ENCODE data around the gene NCAPD2.
A peak's percentile ranks its signal among the peaks of the same experiment; 100 is the strongest.

The NCAPD2 gene, protein sequence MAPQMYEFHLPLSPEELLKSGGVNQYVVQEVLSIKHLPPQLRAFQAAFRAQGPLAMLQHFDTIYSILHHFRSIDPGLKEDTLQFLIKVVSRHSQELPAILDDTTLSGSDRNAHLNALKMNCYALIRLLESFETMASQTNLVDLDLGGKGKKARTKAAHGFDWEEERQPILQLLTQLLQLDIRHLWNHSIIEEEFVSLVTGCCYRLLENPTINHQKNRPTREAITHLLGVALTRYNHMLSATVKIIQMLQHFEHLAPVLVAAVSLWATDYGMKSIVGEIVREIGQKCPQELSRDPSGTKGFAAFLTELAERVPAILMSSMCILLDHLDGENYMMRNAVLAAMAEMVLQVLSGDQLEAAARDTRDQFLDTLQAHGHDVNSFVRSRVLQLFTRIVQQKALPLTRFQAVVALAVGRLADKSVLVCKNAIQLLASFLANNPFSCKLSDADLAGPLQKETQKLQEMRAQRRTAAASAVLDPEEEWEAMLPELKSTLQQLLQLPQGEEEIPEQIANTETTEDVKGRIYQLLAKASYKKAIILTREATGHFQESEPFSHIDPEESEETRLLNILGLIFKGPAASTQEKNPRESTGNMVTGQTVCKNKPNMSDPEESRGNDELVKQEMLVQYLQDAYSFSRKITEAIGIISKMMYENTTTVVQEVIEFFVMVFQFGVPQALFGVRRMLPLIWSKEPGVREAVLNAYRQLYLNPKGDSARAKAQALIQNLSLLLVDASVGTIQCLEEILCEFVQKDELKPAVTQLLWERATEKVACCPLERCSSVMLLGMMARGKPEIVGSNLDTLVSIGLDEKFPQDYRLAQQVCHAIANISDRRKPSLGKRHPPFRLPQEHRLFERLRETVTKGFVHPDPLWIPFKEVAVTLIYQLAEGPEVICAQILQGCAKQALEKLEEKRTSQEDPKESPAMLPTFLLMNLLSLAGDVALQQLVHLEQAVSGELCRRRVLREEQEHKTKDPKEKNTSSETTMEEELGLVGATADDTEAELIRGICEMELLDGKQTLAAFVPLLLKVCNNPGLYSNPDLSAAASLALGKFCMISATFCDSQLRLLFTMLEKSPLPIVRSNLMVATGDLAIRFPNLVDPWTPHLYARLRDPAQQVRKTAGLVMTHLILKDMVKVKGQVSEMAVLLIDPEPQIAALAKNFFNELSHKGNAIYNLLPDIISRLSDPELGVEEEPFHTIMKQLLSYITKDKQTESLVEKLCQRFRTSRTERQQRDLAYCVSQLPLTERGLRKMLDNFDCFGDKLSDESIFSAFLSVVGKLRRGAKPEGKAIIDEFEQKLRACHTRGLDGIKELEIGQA (N-terminal part only)

DNA sequence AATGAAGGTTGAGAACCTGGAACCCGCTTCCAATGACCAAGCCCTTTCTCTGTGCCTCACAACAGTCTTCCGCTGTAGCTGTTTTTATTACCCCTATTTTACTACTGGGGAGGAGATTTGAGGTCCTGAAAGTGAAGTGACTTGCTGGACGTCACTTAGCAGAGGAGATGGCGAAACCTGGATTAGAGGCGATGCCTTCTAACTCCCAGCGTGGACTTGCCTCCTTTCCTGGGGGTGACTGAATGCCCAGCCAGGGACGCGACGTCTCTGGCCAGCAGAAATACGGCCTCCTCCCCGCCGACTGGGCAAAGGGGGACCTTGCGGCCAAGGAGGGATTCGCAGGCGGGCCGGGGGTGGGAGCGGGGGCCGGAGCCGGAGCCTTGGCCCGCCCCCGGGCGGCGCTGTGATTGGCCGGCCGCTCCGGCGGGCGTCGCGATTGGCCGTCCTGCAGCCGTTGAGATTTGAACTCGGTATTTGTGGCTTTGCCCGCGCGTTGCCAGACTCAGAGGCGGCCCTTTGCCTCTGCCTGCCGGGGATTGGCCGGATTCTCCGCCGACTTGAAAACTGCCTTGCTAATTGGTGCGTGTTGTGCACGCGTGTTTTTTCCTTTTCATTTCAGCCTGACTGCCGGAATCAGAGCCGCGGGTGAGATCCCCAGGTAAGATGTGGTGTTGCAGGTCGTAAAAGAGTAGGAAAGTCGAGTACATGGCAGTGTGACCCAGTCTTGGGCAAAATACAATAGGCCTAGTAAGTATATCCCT, at the start of gene NCAPD2:
Gene NCAPD2, plus strand, starts transcription at position 606 of the 761 bp plus-strand sequence. CDS start 997 bp downstream, outside the sequence.
- peak; percentile 98 for DNase-seq
- Mint-ChIP-seq H3K27me3 (no peaks in the 10 kb centered on the region), H3K36me3 (peaks cover 48% of the 10 kb centered on the region), H3K9me3 (no peaks in the 10 kb centered on the region), H3K4me1 (peaks cover 48% of the 10 kb centered on the region), H3K27ac (peak within 1 kb of the TSS; percentile 99), H3K4me3 (peak within 1 kb of the TSS; percentile 93)
- CTCF ChIA-PET, result interaction anchor here (0.6 to 1.7 kb wide), 7 partner anchors 22 to 68 kb away, joined by 3 to 9 read pairs (median 3); no protein-coding TSS in a partner anchor

DNA sequence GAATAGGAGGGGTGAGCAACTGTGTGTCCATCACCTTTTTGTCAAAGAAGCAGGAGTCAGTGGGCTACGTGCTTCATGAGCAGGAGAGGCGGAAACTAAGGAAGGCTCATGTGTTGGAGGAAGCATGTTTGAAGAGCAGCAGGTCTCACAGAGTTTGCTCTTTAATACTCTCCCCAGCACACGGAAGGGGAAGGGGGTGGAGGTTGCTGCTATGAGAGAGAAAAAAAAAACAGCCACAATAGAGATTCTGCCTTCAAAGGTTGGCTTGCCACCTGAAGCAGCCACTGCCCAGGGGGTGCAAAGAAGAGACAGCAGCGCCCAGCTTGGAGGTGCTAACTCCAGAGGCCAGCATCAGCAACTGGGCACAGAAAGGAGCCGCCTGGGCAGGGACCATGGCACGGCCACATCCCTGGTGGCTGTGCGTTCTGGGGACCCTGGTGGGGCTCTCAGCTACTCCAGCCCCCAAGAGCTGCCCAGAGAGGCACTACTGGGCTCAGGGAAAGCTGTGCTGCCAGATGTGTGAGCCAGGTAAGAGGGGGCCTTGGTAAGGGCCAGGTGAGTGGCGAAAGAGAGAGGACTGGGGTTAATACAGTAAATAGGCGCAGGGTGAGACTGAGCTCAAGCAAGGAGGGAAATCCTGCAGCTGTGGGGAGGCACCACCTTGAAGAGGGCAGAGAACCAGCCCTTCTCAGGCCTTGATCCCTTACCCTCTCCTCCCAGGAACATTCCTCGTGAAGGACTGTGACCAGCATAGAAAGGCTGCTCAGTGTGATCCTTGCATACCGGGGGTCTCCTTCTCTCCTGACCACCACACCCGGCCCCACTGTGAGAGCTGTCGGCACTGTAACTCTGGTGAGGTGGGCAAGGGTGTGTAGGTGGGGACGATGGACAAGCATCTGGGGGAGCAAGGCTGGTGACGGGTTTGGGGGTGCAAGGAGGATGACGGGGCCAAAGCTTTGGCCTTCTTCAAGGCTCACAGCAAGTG, 48.9 kb upstream of the NCAPD2 start, which contains the start of gene CD27:
Gene CD27, plus strand, starts transcription at position 252 of the 985 bp plus-strand sequence. Its CDS starts 141 bp downstream, at position 393.
- Mint-ChIP-seq H3K4me3 (peak within 1 kb of the TSS; percentile 97), H3K9me3 (no peaks in the 10 kb centered on the region), H3K4me1 (peaks cover 66% of the 10 kb centered on the region), H3K36me3 (peaks cover 35% of the 10 kb centered on the region), H3K27ac (peak within 1 kb of the TSS; percentile 95), H3K27me3 (no peaks in the 10 kb centered on the region)
- CTCF ChIA-PET, result interaction anchor here (0.7 to 6.8 kb wide), 5 partner anchors 11 to 110 kb away, joined by 3 to 63 read pairs (median 37); no protein-coding TSS in a partner anchor
- DNase-seq, result peak; percentile 60

DNA sequence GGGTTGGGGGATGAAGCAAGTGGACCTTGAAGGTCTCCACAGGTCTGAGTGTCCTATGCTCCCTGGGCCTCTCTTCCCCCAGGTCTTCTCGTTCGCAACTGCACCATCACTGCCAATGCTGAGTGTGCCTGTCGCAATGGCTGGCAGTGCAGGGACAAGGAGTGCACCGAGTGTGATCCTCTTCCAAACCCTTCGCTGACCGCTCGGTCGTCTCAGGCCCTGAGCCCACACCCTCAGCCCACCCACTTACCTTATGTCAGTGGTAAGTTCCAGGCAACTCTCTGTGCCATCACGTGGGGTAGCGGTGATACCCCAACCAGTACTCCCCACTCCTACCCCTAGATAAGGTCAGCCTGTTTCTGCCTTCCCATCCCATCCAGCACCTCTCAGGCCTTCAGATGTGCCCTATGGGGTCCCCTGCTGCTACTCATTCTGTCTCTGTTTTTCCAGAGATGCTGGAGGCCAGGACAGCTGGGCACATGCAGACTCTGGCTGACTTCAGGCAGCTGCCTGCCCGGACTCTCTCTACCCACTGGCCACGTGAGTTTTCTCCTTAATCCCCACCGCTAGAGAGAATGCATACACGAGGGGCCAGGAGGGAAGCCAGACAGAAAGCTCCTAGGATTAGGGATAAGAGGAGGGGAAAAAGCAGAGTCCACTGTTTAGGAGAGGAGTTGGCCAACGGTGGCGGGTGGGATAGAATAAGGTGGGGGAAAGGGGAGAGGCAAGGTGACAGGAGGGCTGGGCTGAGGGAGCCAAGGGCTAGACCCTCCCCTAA, 43.6 kb upstream of the NCAPD2 start:
- Mint-ChIP-seq H3K9me3 (no peaks in the 10 kb centered on the region), H3K4me3 (peak overlapping the region; percentile 99), H3K36me3 (peaks cover 72% of the 10 kb centered on the region), H3K27ac (peak overlapping the region; percentile 99), H3K27me3 (no peaks in the 10 kb centered on the region), H3K4me1 (peaks cover 86% of the 10 kb centered on the region)
- no peak for DNase-seq
- CTCF ChIA-PET, result interaction anchor here (0.8 to 6.9 kb wide), 4 partner anchors 13 to 26 kb away, joined by 3 to 35 read pairs (median 12); no protein-coding TSS in a partner anchor

DNA sequence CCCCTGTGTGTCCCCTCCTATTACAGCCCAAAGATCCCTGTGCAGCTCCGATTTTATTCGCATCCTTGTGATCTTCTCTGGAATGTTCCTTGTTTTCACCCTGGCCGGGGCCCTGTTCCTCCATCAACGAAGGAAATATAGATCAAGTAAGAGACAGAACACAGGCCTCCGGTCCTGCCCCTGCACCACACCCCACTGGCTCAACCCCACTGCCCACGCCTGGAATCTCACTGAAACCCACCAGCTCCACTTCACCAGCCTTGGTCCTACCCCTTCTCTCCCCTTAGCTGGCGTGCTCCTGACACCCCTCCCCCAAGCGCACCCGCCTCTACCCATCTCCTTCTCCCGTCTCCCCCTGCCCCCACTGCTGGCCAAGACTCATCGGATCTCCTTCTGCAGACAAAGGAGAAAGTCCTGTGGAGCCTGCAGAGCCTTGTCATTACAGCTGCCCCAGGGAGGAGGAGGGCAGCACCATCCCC, 43.0 kb upstream of the NCAPD2 start:
- peaks cover 72% of the 10 kb centered on the region for H3K36me3 Mint-ChIP-seq
- H3K27ac Mint-ChIP-seq, result peak overlapping the region; percentile 99
- H3K4me3 Mint-ChIP-seq, result peak overlapping the region; percentile 99
- H3K27me3 Mint-ChIP-seq, result no peaks in the 10 kb centered on the region
- H3K4me1 Mint-ChIP-seq, result peaks cover 85% of the 10 kb centered on the region
- no peaks in the 10 kb centered on the region for H3K9me3 Mint-ChIP-seq
- DNase-seq, result no peak
- CTCF ChIA-PET, result interaction anchor here (2.3 to 6.9 kb wide), 4 partner anchors 13 to 27 kb away, joined by 8 to 35 read pairs (median 15); partner anchors contain the start of gene VAMP1

DNA sequence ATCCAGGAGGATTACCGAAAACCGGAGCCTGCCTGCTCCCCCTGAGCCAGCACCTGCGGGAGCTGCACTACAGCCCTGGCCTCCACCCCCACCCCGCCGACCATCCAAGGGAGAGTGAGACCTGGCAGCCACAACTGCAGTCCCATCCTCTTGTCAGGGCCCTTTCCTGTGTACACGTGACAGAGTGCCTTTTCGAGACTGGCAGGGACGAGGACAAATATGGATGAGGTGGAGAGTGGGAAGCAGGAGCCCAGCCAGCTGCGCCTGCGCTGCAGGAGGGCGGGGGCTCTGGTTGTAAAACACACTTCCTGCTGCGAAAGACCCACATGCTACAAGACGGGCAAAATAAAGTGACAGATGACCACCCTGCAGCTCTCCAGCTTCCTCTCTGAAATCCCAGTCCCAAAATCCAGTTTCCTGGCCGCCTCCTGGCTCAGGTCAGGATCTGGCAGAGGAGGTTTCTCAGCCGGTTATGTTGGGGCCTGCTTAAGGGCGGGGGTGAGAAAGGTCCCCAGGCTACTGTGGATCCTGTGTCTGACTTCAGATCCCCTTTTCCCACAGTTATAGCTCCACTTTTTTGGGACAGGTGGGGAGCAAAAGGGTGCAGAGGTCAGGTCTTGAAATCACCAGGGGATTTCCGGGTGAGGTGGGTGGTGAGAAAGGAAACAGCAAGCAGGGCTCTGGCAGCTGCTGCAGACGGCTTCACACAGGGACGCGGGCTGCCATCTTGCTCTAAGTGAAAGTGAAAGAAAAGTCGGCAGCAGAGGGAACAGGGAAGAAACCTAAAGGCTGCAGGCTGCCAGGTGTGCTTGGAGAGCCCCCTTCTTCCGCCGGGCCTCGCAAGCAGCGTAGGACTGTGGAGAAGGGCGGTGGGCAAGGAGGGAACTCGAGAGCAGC, 42.3 kb upstream of the NCAPD2 start, which contains the start of gene TAPBPL:
Gene TAPBPL, plus strand, starts transcription at position 695 of the 897 bp plus-strand sequence. CDS start 207 bp downstream, outside the sequence.
- CTCF ChIA-PET, result interaction anchor here (0.8 to 6.9 kb wide), 7 partner anchors 8 to 28 kb away, joined by 3 to 35 read pairs (median 8); partner anchors contain the start of gene VAMP1
- peak; percentile 90 for DNase-seq
- peaks cover 72% of the 10 kb centered on the region for H3K36me3 Mint-ChIP-seq
- H3K4me1 Mint-ChIP-seq, result peaks cover 82% of the 10 kb centered on the region
- H3K27me3 Mint-ChIP-seq, result no peaks in the 10 kb centered on the region
- peak within 1 kb of the TSS; percentile 99 for H3K4me3 Mint-ChIP-seq
- H3K27ac Mint-ChIP-seq, result peak within 1 kb of the TSS; percentile 99
- H3K9me3 Mint-ChIP-seq, result no peaks in the 10 kb centered on the region

DNA sequence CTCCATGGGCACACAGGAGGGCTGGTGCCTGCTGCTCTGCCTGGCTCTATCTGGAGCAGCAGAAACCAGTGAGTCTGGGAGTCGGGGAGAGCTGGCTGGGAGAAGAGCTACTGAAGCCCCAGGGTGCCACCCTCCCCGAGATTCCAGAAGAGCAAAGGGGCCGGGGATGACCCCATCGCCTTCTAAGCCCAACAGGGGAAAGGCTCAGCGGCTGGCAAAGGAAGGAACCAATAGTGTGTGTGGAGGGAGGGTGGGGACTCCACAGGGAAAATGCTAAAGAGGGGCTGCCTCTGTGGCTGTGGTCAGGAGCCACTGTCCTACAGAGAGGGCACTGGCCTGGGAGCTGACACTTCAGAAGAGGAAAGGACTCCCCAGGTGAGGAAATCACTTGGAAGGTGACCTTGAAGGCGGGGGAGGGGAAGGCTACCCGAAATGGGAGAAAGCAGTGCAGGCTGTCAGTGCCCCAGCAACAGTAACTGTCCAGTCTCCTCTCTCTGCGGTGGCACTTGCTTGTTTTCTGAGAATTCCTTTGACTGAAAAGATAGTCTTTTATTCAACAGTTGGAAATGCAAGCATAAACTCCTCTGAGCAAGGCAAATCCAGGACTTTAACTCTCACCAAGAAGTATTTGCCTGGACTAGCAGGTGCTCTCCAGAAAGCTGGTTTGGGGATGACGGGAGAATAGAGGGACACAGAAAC, 41.5 kb upstream of the NCAPD2 start:
- CTCF ChIA-PET, result interaction anchor here (0.8 to 6.9 kb wide), 8 partner anchors 8 to 29 kb away, joined by 3 to 35 read pairs (median 8); partner anchors contain the start of gene VAMP1

DNA sequence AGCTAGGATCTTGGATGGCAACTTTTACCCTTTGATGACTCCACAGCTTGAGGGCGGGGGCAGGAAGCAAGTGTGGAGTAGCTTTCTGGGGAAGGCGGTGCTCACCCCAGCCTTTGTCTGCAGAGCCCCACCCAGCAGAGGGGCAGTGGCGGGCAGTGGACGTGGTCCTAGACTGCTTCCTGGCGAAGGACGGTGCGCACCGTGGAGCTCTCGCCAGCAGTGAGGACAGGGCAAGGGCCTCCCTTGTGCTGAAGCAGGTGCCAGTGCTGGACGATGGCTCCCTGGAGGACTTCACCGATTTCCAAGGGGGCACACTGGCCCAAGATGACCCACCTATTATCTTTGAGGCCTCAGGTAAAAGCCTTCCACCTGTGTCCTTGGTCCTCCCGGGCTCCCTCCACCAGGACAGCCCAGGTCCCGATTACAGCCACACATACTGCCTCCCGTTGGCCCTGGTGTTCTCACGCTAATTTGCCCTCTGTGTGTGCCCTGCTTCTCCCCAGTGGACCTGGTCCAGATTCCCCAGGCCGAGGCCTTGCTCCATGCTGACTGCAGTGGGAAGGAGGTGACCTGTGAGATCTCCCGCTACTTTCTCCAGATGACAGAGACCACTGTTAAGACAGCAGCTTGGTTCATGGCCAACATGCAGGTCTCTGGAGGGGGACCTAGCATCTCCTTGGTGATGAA, 40.8 kb upstream of the NCAPD2 start:
- Mint-ChIP-seq H3K27me3 (no peaks in the 10 kb centered on the region), H3K9me3 (no peaks in the 10 kb centered on the region), H3K27ac (peak overlapping the region; percentile 99), H3K36me3 (peaks cover 70% of the 10 kb centered on the region), H3K4me3 (peak overlapping the region; percentile 99), H3K4me1 (peaks cover 78% of the 10 kb centered on the region)
- DNase-seq, result peak; percentile 53
- CTCF ChIA-PET, result interaction anchor here (0.8 to 6.9 kb wide), 7 partner anchors 8 to 29 kb away, joined by 3 to 35 read pairs (median 8); partner anchors contain the start of gene VAMP1

More for the DNA sequence above, 41.5 kb upstream of the NCAPD2 start:
- Mint-ChIP-seq H3K27ac (peak overlapping the region; percentile 99), H3K4me1 (peaks cover 81% of the 10 kb centered on the region), H3K9me3 (no peaks in the 10 kb centered on the region), H3K36me3 (peaks cover 71% of the 10 kb centered on the region), H3K27me3 (no peaks in the 10 kb centered on the region), H3K4me3 (peak overlapping the region; percentile 99)
- DNase-seq, result peak; percentile 46

DNA sequence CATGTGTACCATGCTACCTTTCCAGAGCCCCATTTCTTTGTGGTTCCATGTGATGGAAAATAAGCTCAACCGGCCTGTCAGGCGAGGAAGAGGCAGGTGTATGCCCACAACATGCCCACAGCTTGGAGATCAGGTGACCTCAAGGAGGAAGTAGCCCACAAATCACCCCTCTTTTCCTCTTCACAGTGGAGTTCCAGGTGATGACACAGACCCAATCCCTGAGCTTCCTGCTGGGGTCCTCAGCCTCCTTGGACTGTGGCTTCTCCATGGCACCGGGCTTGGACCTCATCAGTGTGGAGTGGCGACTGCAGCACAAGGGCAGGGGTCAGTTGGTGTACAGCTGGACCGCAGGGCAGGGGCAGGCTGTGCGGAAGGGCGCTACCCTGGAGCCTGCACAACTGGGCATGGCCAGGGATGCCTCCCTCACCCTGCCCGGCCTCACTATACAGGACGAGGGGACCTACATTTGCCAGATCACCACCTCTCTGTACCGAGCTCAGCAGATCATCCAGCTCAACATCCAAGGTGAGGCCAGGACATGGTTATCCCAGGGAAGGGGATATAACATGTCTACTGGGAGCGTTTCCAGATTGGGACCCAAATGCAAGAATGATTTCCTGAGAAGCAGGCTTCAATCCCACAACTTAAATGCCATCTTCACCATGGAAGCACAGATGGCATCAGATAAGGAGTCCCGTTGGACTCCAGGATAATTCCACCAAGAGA, 36.5 kb upstream of the NCAPD2 start:
- Mint-ChIP-seq H3K27ac (peak overlapping the region; percentile 74), H3K27me3 (no peaks in the 10 kb centered on the region), H3K4me3 (no peak overlapping the region), H3K4me1 (peaks cover 83% of the 10 kb centered on the region), H3K36me3 (peaks cover 83% of the 10 kb centered on the region), H3K9me3 (no peaks in the 10 kb centered on the region)
- CTCF ChIA-PET, result interaction anchor here (3.9 kb wide), 1 partner anchor 33 kb away, joined by 19 read pairs; no protein-coding TSS in a partner anchor
- DNase-seq, result no peak

Data from activated naive CD4-positive, alpha-beta T cell treated with anti-CD3 and anti-CD28 coated beads, Interleukin-2, amount 10 ng/mL, durations not matched to agents 7 days and 5 days (primary cell).